Stimulated activated naive CD8-positive, alpha-beta T cell treated with anti-CD3 and anti-CD28 coated beads, Interleukin-15, Interleukin-2, amounts not matched to agents 100 ng/mL and 50 ng/mL, for 24 hours (primary cell): ENCODE data around the gene SRF.

Experiments
- H3K27ac Mint-ChIP-seq: one replicate; pipeline ENCODE4 v1.8.0; 2021; ENCODE audit warnings: mild to moderate bottlenecking, mixed read lengths
- H3K27me3 Mint-ChIP-seq: one replicate; pipeline ENCODE4 v1.8.0; 2021; ENCODE audit warnings: mixed read lengths
- H3K36me3 Mint-ChIP-seq: one replicate; pipeline ENCODE4 v1.8.0; 2021; ENCODE audit warnings: low read depth, mixed read lengths
- H3K4me1 Mint-ChIP-seq: one replicate; pipeline ENCODE4 v1.8.0; 2021; ENCODE audit warnings: low read depth, mixed read lengths
- H3K4me3 Mint-ChIP-seq: one replicate; pipeline ENCODE4 v1.8.0; 2021; ENCODE audit warnings: mild to moderate bottlenecking, mixed read lengths
- H3K9me3 Mint-ChIP-seq: one replicate; pipeline ENCODE4 v1.8.0; 2021; ENCODE audit warnings: mixed read lengths

SRF gene

DNA sequence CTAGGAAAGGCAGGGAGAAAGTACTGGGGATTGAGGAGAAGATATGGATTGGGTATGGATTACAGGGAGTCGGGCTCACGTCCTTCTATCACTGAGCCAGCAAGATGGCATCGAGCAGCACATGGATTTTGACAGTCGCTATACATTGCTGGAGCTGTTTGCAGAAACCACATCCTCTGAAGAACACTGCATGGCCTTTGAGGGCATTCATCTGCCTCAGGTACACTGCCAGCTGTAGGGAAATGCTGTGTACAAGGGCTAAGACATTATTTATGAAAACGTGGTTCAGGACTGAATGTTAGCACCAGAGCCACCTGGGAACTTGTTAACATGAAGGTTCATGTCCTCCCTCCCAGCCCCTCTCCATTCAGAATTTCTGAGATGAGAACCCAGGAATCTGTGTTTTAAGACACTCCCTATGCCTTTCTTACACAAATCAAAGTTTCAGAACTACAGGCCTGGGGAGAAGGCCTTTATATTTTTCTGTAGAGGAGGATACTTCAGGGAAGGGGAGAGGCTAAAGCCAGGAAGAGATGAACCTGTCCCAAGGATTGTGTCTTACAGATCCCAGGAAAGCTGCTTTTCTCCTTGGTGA lies 14.4 kb downstream of the SRF start:
- no peaks in the 10 kb centered on the region for H3K27me3 Mint-ChIP-seq
- H3K36me3 Mint-ChIP-seq = peaks cover 33% of the 10 kb centered on the region

GRCh38 chr6:43186019-43186418 lies 14.9 kb downstream of the SRF start:
- no peak overlapping the region for H3K4me3 Mint-ChIP-seq
- H3K4me1 Mint-ChIP-seq = peaks cover 43% of the 10 kb centered on the region
- H3K27ac Mint-ChIP-seq = no peak overlapping the region
- H3K36me3 Mint-ChIP-seq = peaks cover 31% of the 10 kb centered on the region
- no peaks in the 10 kb centered on the region for H3K9me3 Mint-ChIP-seq
- no peaks in the 10 kb centered on the region for H3K27me3 Mint-ChIP-seq

More for the DNA sequence above, 14.4 kb downstream of the SRF start:
- peaks cover 46% of the 10 kb centered on the region for H3K4me1 Mint-ChIP-seq
- peak overlapping the region; percentile 12 for H3K27ac Mint-ChIP-seq
- peak overlapping the region; percentile 23 for H3K4me3 Mint-ChIP-seq
- H3K9me3 Mint-ChIP-seq = no peaks in the 10 kb centered on the region

DNA sequence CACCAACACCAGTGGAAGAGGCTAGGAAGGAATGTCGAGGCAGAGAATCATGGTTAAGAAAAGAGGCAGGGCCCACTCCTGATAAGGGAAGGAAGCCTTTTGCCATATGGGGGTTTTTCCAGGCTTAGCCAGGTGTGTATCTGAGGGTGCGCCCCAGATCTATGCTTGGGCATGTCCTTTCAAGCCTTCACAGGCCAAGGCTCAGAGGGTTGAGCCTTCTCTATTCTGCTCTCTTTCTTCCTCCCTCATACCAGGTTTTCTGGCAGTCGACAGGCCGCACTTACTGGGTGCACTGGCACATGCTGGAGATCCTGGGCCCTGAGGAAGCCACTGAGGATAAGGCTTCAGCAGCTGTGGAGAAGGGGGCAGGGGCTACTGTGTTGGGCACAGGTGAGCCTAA lies 15.6 kb downstream of the SRF start:
- Mint-ChIP-seq H3K4me1 (peaks cover 36% of the 10 kb centered on the region), H3K9me3 (no peaks in the 10 kb centered on the region), H3K36me3 (peaks cover 24% of the 10 kb centered on the region), H3K27me3 (no peaks in the 10 kb centered on the region), H3K4me3 (no peak overlapping the region), H3K27ac (no peak overlapping the region)

- Mint-ChIP-seq H3K36me3 (peaks cover 26% of the 10 kb centered on the region), H3K27me3 (no peaks in the 10 kb centered on the region), H3K4me1 (peaks cover 30% of the 10 kb centered on the region), H3K9me3 (no peaks in the 10 kb centered on the region), H3K4me3 (no peak overlapping the region), H3K27ac (no peak overlapping the region)
Measured at GRCh38 chr6:43187821-43188220, 16.8 kb downstream of the SRF start.

DNA sequence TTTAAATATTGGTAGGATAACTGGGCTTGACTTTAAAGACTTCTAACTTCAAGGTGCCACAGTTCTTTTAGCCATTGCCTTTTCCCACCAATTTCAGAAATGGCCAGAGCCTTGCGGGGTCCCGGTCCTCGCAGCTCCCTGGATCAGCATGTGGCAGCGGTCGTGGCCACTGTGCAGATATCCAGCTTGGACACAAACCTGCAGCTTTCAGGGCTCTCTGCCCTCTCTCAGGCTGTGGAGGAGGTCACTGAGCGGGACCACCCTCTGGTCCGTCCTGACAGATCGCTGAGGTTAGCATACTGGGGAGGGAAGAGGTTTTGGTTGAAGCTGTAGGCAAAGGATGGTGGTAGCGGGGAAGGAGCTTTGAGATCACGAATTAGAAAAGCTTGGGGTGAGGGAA lies 17.4 kb downstream of the SRF start:
- H3K4me3 Mint-ChIP-seq = no peak overlapping the region
- H3K27ac Mint-ChIP-seq = no peak overlapping the region
- H3K36me3 Mint-ChIP-seq = peaks cover 32% of the 10 kb centered on the region
- H3K4me1 Mint-ChIP-seq = peaks cover 24% of the 10 kb centered on the region
- no peaks in the 10 kb centered on the region for H3K27me3 Mint-ChIP-seq
- H3K9me3 Mint-ChIP-seq = no peaks in the 10 kb centered on the region

DNA sequence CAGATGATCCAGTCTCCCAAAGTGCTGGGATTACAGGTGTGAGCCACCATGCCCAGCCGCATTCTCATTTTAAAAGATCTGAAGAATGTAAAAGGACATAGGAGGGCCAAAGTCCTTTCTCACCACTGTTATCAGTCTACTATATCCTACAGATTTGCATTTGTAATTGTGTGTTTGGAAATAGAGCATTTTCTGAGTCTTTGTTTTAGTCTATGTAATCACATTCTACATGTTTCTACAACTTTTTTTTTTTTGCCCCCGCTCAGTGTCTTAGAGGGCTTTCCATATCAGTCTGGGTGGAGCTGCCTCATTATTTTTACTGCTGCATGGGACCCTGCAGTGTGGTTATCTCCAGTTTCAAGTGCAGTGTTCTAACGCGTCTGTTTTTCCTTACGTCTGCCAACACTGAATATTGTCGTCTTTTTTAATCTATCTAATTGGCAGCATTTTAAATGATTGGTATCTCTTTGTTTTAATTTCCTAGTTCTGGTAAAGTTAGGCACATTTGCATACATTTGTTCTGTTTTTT lies 18.8 kb downstream of the SRF start:
- H3K27me3 Mint-ChIP-seq = no peaks in the 10 kb centered on the region
- H3K4me3 Mint-ChIP-seq = no peak overlapping the region
- no peak overlapping the region for H3K27ac Mint-ChIP-seq
- H3K36me3 Mint-ChIP-seq = peaks cover 36% of the 10 kb centered on the region
- no peaks in the 10 kb centered on the region for H3K9me3 Mint-ChIP-seq
- H3K4me1 Mint-ChIP-seq = peaks cover 10% of the 10 kb centered on the region

DNA sequence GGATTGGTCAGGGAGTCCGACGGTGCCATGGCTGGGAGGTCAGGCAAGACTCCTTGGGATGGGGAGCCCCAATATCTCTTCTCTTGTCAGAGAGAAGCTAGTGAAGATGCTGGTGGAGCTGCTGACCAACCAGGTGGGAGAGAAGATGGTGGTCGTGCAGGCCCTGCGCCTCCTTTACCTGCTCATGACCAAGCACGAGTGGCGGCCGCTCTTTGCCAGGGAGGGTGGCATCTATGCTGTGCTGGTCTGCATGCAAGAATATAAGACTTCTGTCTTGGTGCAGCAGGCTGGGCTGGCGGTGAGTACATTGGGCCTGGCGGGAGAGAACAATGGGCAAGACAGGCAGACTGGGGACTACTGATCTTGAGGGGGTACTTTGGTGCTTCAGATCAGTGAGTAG lies 21.8 kb downstream of the SRF start:
- no peaks in the 10 kb centered on the region for H3K4me1 Mint-ChIP-seq
- no peaks in the 10 kb centered on the region for H3K9me3 Mint-ChIP-seq
- peaks cover 54% of the 10 kb centered on the region for H3K36me3 Mint-ChIP-seq
- no peak overlapping the region for H3K4me3 Mint-ChIP-seq
- no peaks in the 10 kb centered on the region for H3K27me3 Mint-ChIP-seq
- H3K27ac Mint-ChIP-seq = no peak overlapping the region

DNA sequence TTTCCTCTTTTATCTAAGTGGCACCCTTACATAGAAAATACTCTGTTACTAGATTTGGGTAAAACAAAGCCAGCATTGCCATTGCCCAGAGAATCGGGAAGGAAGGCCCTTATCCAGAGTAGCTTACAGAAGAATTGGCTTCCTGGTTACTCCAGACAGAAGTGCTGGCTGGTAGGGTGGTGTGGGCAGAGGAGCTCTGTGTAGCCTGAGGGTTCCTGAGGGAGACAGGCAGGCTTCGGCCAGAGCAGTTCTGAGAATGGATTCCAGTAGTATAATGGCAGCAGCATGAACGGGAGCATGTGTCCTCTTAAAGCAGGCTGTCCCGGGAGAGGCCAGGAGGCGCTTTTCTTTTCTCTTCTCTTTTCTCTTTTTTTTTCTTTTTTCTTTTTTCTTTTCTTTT lies 22.9 kb downstream of the SRF start:
- Mint-ChIP-seq H3K9me3 (no peaks in the 10 kb centered on the region), H3K27me3 (no peaks in the 10 kb centered on the region), H3K4me1 (no peaks in the 10 kb centered on the region), H3K27ac (no peak overlapping the region), H3K36me3 (peaks cover 44% of the 10 kb centered on the region), H3K4me3 (no peak overlapping the region)

DNA sequence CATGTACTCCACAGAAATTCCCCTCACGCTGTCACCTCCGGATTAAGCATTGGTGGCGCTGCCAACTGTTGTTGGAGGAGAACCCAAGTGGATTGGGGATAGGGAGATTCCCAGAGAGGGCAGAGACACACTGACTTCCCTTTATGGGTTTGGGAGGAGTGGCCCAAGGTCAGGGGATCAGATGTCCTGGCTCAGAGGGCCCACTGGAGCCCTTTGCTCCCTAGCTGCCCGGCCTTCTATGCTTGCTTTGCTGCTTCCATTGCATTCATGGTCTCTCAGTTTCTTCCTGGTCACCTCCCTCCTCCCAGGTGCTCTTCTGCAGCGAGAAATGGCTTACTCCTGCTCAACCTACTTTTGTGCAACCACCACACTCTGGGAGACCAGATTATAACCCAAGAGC lies 25.3 kb downstream of the SRF start:
- no peaks in the 10 kb centered on the region for H3K4me1 Mint-ChIP-seq
- no peak overlapping the region for H3K27ac Mint-ChIP-seq
- H3K9me3 Mint-ChIP-seq = no peaks in the 10 kb centered on the region
- no peaks in the 10 kb centered on the region for H3K27me3 Mint-ChIP-seq
- peaks cover 58% of the 10 kb centered on the region for H3K36me3 Mint-ChIP-seq
- H3K4me3 Mint-ChIP-seq = no peak overlapping the region

GRCh38 chr6:43199912-43200311 lies 28.8 kb downstream of the SRF start:
- H3K36me3 Mint-ChIP-seq = peaks cover 47% of the 10 kb centered on the region
- H3K27me3 Mint-ChIP-seq = no peaks in the 10 kb centered on the region
- no peak overlapping the region for H3K27ac Mint-ChIP-seq
- H3K9me3 Mint-ChIP-seq = no peaks in the 10 kb centered on the region
- no peak overlapping the region for H3K4me3 Mint-ChIP-seq
- H3K4me1 Mint-ChIP-seq = no peaks in the 10 kb centered on the region

- H3K4me1 Mint-ChIP-seq = no peaks in the 10 kb centered on the region
- no peaks in the 10 kb centered on the region for H3K9me3 Mint-ChIP-seq
- no peak overlapping the region for H3K4me3 Mint-ChIP-seq
- H3K27ac Mint-ChIP-seq = no peak overlapping the region
- H3K36me3 Mint-ChIP-seq = peaks cover 41% of the 10 kb centered on the region
- H3K27me3 Mint-ChIP-seq = no peaks in the 10 kb centered on the region
Measured at GRCh38 chr6:43200541-43200940, 29.5 kb downstream of the SRF start.

DNA sequence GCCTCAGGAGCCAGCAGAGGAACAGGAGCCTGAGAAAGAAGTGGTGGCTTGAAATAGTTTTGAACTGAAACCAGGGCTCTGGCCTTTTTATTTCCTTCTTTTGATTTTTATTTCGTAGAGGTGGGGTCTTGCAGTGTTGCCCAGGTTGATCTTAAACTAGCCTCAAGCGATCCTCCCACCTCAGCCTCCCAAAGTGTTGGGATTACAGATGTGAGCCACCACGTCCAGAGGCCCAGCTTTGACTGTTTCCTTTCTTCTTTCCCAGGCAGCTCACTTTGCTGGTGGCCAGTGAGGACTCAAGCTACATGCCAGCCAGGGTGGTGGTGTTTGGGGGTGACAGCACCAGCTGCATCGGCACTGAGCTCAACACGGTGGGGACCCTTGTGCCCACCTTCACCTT lies 31.4 kb downstream of the SRF start:
- Mint-ChIP-seq H3K27me3 (no peaks in the 10 kb centered on the region), H3K36me3 (peaks cover 40% of the 10 kb centered on the region), H3K4me1 (no peaks in the 10 kb centered on the region), H3K9me3 (no peaks in the 10 kb centered on the region), H3K4me3 (no peak overlapping the region), H3K27ac (no peak overlapping the region)

DNA sequence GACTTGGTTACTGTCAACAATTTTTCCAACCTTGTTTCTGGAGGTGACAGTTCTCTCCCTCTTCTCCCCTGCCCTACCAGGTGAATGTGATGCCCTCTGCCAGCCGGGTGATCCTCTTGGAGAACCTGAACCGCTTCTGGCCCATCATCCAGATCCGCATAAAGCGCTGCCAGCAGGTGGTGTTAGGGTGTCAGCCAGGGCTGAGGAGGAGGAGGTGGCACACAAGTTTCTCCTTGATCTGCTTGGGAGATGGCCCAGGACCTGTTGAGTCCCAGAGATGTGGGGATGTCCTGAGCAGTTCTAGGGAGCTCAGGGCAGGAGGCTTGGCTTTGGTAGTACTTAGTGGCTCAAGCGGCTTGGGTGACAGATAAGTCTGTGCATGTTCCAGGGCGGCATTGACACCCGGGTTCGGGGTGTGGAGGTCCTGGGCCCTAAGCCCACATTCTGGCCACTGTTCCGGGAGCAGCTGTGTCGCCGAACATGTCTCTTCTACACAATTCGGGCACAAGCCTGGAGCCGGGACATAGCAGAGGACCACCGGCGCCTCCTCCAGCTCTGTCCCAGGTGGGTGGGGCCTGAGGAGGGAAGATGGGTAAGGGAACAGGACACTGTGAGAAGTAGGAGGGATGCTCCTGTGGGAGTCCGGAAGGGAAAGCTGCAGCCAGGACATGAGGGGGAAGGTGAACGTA lies 32.1 kb downstream of the SRF start:
- H3K4me1 Mint-ChIP-seq = no peaks in the 10 kb centered on the region
- no peaks in the 10 kb centered on the region for H3K27me3 Mint-ChIP-seq
- H3K36me3 Mint-ChIP-seq = peaks cover 35% of the 10 kb centered on the region
- H3K27ac Mint-ChIP-seq = no peak overlapping the region
- H3K9me3 Mint-ChIP-seq = no peaks in the 10 kb centered on the region
- H3K4me3 Mint-ChIP-seq = no peak overlapping the region

DNA sequence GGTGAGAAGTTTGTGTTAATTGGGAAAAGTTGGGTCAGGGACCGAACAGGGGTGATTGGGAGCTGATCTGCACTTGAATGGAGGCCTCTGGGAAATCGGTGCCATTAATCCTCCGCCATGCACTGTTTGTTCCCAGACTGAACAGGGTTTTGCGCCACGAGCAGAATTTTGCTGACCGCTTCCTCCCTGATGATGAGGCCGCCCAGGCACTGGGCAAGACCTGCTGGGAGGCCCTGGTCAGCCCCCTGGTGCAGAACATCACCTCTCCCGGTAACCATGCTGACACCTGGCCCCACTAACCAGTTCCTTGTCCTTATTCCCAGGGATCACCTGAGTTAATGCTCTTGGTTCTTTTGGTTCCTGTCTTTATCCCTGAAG lies 32.6 kb downstream of the SRF start:
- Mint-ChIP-seq H3K4me1 (no peaks in the 10 kb centered on the region), H3K4me3 (no peak overlapping the region), H3K27me3 (no peaks in the 10 kb centered on the region), H3K27ac (no peak overlapping the region), H3K9me3 (no peaks in the 10 kb centered on the region), H3K36me3 (peaks cover 35% of the 10 kb centered on the region)

- no peaks in the 10 kb centered on the region for H3K27me3 Mint-ChIP-seq
- H3K36me3 Mint-ChIP-seq = peaks cover 35% of the 10 kb centered on the region
- H3K27ac Mint-ChIP-seq = no peak overlapping the region
Measured at GRCh38 chr6:43204271-43205105, 33.4 kb downstream of the SRF start.

More at GRCh38 chr6:43204271-43205105, 33.4 kb downstream of the SRF start:
- Mint-ChIP-seq H3K9me3 (no peaks in the 10 kb centered on the region), H3K4me3 (no peak overlapping the region), H3K4me1 (no peaks in the 10 kb centered on the region)
